Mucosa of descending colon (tissue), 3 donors: ENCODE data around the gene UNC5C. TPM values are rescaled to one million over a fixed set of nuclear protein-coding genes. Genes with fewer than 3 reads are reported as not detected.
A peak's percentile ranks its signal among the peaks of the same experiment; 100 is the strongest.

Experiments used
- ATAC-seq: fragments of 200-7000 bp; cut with Tn5 transposase; one replicate; pipeline ENCODE4 v1.9.1; 2020; ENCODE audit warnings: mild to moderate bottlenecking, moderate library complexity
- DNase-seq, 3 donors: peaks; one replicate each; pipeline ENCODE4 v3.0.0-alpha.2; 2020
- H3K36me3 ChIP-seq: fragments of 200-600 bp; one replicate; pipeline ENCODE4 v1.8.0; 2021; ENCODE audit warnings: low read depth, mild to moderate bottlenecking
- H3K4me1 ChIP-seq: fragments of 200-600 bp; one replicate; pipeline ENCODE4 v1.8.0; 2021; ENCODE audit warnings: low read depth, mild to moderate bottlenecking
- H3K4me3 ChIP-seq: fragments of 200-600 bp; one replicate; pipeline ENCODE4 v1.8.0; 2021; ENCODE audit warnings: mild to moderate bottlenecking
- H3K9me3 ChIP-seq: fragments of 200-600 bp; one replicate; pipeline ENCODE4 v1.8.0; 2021; ENCODE audit warnings: mild to moderate bottlenecking
- CTCF ChIP-seq: fragments of 200-600 bp; IDR thresholded peaks from one replicate; pipeline ENCODE4 v1.8.0; 2022; ENCODE audit warnings: antibody characterized with exemption, mild to moderate bottlenecking
- intact Hi-C, 2 donors: fragments of 100-400 bp; cut with DNase I in 1 of 2; cut with micrococcal nuclease in 1 of 2; formaldehyde crosslinking; loops; one replicate each; pipeline versions ENCODE4 v1.11.0 to v1.11.1; 2022; cut with DNase I, micrococcal nuclease
- total RNA-seq, 3 donors: library from RNA; stranded (reverse); fragmentation: NEBNext Ultra II Directional in 2 of 3; extraction: Animal tissue kit (Norgen Biotek cat#: 25700) in 2 of 3; gene quantifications; one replicate each; pipeline versions ENCODE4 v1.2.1 to v1.2.4, GENCODE V29; 2021 to 2023
- donor health status: DM: no; HTN: no; CAD: no; lungs with moderate emphysema.
- donor health status: DM: no; HTN: no; CAD: no.
- donor health status: DM: no; HTN: yes; CAD: no.

The UNC5C gene
- total RNA-seq, 3 donors from 2014 or later, result 3.1 to 7.2 (median 4.6) TPM

GRCh38 chr4:95371476-95372224 lies 177.1 kb downstream of the UNC5C start:
- no peaks in the 10 kb centered on the region for H3K36me3 ChIP-seq
- H3K4me3 ChIP-seq, result no peak overlapping the region
- ATAC-seq (no peak), DNase-seq (no peak)
- no peaks in the 10 kb centered on the region for H3K4me1 ChIP-seq
- no peak for TF ChIP-seq CTCF
- intact Hi-C loops, result no loop called here
- H3K9me3 ChIP-seq, result no peaks in the 10 kb centered on the region

GRCh38 chr4:95367824-95368223 lies 180.9 kb downstream of the UNC5C start:
- DNase-seq (no peak), ATAC-seq (no peak)
- intact Hi-C loops, result no loop called here
- no peak for TF ChIP-seq CTCF
- no peaks in the 10 kb centered on the region for H3K9me3 ChIP-seq
- no peak overlapping the region for H3K4me3 ChIP-seq
- H3K36me3 ChIP-seq, result no peaks in the 10 kb centered on the region
- no peaks in the 10 kb centered on the region for H3K4me1 ChIP-seq

- no peak for ATAC-seq
- TF ChIP-seq CTCF, result no peak
- Histone ChIP-seq H3K4me3 (no peak overlapping the region), H3K9me3 (no peaks in the 10 kb centered on the region), H3K4me1 (no peaks in the 10 kb centered on the region), H3K36me3 (no peaks in the 10 kb centered on the region)
- intact Hi-C loops, result no loop called here
- no peak for DNase-seq
Observed at GRCh38 chr4:95363966-95364365, 184.8 kb downstream of the UNC5C start.

- Histone ChIP-seq H3K9me3 (no peaks in the 10 kb centered on the region), H3K4me1 (no peaks in the 10 kb centered on the region), H3K36me3 (no peaks in the 10 kb centered on the region), H3K4me3 (no peak overlapping the region)
- DNase-seq (no peak), ATAC-seq (no peak)
- intact Hi-C loops, result no loop called here
- no peak for TF ChIP-seq CTCF
Observed at GRCh38 chr4:95363559-95363925, 185.2 kb downstream of the UNC5C start.

- intact Hi-C loops, result no loop called here
- Histone ChIP-seq H3K36me3 (no peaks in the 10 kb centered on the region), H3K4me1 (no peaks in the 10 kb centered on the region), H3K9me3 (no peaks in the 10 kb centered on the region), H3K4me3 (no peak overlapping the region)
- TF ChIP-seq CTCF, result no peak
- no peak for ATAC-seq
- peak in 1 of 3 donors; percentile 6 for DNase-seq
Observed at GRCh38 chr4:95362906-95363558, 185.7 kb downstream of the UNC5C start.
